WERI-Rb-1 (cell line): ENCODE data around the gene KLKB1.

Experiments used
- DNase-seq: peaks from one replicate; pipeline ENCODE4 v3.0.0-alpha.2; 2020
- H3K27ac ChIP-seq: fragments of 250-450 bp; sonication (Bioruptor Pico); 2 replicates; pipeline ENCODE4 v1.5.1; 2020; ENCODE audit warnings: mild to moderate bottlenecking, moderate library complexity
- H3K27me3 ChIP-seq: fragments of 250-450 bp; sonication (Bioruptor Pico); 2 replicates; pipeline ENCODE4 v1.5.1; 2021; ENCODE audit warnings: mild to moderate bottlenecking, low read depth, moderate library complexity; ENCODE audit not compliant: insufficient read depth, severe bottlenecking
- H3K36me3 ChIP-seq: fragments of 250-450 bp; sonication (Bioruptor Pico); 2 replicates; pipeline ENCODE4 v1.5.1; 2020; ENCODE audit warnings: mild to moderate bottlenecking, moderate library complexity
- H3K4me3 ChIP-seq: 2 replicates; pipeline ENCODE4 v1.5.1; 2011; ENCODE audit warnings: low read depth, mild to moderate bottlenecking, control low read depth, low read length
- H3K9me3 ChIP-seq: fragments of 250-450 bp; sonication (Bioruptor Pico); 2 replicates; pipeline ENCODE4 v1.5.1; 2021; ENCODE audit warnings: mild to moderate bottlenecking, moderate library complexity; ENCODE audit not compliant: severe bottlenecking
- TF ChIP-seq, protein P1 (sequence below): IDR thresholded peaks from 2 replicates; pipeline ENCODE4 v1.5.1; 2011; ENCODE audit warnings: low read depth, mild to moderate bottlenecking, control low read depth, inconsistent platforms, low read length

The KLKB1 gene

GRCh38 chr4:186227221-186227620 lies at the start of gene KLKB1:
Gene KLKB1, plus strand, starts transcription at chr4:186227507. Its CDS starts 689 bp downstream, at chr4:186228196.
- no peak for DNase-seq
- TF ChIP-seq, protein P1, sequence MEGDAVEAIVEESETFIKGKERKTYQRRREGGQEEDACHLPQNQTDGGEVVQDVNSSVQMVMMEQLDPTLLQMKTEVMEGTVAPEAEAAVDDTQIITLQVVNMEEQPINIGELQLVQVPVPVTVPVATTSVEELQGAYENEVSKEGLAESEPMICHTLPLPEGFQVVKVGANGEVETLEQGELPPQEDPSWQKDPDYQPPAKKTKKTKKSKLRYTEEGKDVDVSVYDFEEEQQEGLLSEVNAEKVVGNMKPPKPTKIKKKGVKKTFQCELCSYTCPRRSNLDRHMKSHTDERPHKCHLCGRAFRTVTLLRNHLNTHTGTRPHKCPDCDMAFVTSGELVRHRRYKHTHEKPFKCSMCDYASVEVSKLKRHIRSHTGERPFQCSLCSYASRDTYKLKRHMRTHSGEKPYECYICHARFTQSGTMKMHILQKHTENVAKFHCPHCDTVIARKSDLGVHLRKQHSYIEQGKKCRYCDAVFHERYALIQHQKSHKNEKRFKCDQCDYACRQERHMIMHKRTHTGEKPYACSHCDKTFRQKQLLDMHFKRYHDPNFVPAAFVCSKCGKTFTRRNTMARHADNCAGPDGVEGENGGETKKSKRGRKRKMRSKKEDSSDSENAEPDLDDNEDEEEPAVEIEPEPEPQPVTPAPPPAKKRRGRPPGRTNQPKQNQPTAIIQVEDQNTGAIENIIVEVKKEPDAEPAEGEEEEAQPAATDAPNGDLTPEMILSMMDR, result no peak
- Histone ChIP-seq H3K9me3 (peaks cover 2% of the 10 kb centered on the region), H3K36me3 (no peaks in the 10 kb centered on the region), H3K4me3 (no peak within 1 kb of the TSS), H3K27me3 (peaks cover 81% of the 10 kb centered on the region), H3K27ac (no peak within 1 kb of the TSS)

DNA sequence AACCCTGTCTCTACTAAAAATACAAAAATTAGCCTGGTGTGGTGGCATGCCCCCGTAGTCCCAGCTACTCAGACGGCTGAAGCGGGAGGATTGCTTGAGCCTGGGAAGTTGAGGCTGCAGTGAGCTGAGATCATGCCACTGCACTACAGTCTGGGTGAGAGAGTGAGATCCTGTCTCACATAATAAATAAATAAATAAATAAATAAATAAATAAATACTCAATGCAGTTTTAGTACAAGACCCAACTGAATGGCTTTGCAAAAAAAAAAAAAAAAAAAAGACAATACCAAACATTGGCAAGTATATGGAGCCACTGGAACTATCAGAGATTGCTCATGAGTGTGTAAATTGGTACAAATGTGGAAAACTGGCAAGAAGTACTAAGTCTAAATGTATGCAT lies 39.2 kb upstream of the KLKB1 start:
- Histone ChIP-seq H3K27me3 (peaks cover 68% of the 10 kb centered on the region), H3K27ac (no peak overlapping the region), H3K36me3 (no peaks in the 10 kb centered on the region), H3K4me3 (no peak overlapping the region), H3K9me3 (no peaks in the 10 kb centered on the region)
- TF ChIP-seq, protein P1, result no peak
- DNase-seq, result no peak

GRCh38 chr4:186189656-186190055 lies 37.7 kb upstream of the KLKB1 start:
- Histone ChIP-seq H3K27ac (no peak overlapping the region), H3K27me3 (peaks cover 84% of the 10 kb centered on the region), H3K36me3 (no peaks in the 10 kb centered on the region), H3K4me3 (no peak overlapping the region), H3K9me3 (no peaks in the 10 kb centered on the region)
- TF ChIP-seq, protein P1, result no peak
- no peak for DNase-seq

DNA sequence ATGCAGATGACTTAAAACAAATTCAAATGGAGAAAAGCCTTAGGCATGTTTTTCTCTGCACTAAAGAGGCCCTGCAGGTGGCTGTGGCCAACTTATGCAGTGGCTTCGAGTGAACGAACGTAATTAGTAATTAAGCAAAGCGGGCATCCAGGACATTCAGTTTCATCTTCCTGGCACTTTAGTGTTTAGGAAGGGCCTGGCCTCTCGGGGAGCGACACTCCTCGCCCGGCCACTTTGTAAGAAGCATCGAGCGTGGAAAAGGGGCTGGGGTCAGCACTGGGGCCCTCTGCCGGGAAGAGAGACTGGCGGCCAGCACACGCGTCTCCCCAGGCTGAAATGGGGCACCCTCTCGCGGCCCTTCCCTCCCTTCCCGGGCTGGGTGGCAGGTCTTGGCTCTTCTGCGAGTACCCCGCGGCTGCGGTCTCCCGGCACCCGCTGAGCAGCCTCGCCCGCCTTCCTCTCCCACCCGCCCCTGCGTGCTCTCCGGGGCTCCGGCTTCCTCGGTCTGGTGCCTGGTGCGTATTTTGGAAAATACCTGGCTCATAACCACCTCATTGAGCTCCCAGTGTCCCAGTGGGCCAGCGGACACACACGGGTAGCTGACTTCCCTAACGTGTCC lies 36.6 kb upstream of the KLKB1 start:
- TF ChIP-seq, protein P1, result no peak
- H3K27me3 ChIP-seq, result peaks cover 87% of the 10 kb centered on the region
- H3K36me3 ChIP-seq, result no peaks in the 10 kb centered on the region
- H3K4me3 ChIP-seq, result peak overlapping the region; percentile 72
- peak; percentile 44 for DNase-seq
- no peaks in the 10 kb centered on the region for H3K9me3 ChIP-seq
- H3K27ac ChIP-seq, result peak overlapping the region; percentile 55

DNA sequence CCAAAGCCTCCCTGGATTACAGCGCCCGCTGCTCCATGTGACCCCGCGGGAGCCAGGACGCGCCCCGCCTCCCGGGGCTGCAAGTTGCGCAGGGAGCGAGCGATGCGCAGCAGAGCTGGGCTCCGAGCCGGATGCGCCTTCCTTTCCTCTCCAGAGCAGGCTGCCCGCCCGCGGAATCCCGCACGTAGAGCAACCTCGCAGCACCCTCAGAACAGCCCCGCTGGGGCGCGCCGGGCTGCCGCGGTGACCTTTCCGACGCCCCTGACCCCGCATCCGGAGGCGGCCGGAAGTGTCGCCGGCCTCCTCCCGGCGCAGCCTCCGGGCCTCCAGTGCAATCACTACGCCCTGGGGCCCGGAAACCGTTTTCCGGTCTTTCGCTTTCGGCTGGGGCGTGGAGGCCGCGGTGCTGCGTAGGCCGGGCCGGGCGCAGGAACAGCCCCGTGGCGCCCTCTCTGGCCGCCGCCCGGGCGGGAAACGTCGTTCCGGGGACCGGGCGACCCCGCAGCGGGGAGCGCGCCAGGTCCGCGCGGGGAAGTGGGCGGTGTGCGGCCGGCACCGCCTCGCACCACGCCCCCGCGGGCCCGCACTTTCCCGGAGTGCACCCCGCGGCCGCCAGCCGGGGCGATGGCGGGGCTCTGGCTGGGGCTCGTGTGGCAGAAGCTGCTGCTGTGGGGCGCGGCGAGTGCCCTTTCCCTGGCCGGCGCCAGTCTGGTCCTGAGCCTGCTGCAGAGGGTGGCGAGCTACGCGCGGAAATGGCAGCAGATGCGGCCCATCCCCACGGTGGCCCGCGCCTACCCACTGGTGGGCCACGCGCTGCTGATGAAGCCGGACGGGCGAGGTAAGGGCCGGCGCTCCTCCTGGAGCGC lies 35.9 kb upstream of the KLKB1 start, which contains the start of gene CYP4V2:
Gene CYP4V2, plus strand, starts transcription at position 368 of the 866 bp plus-strand sequence. Its CDS starts 257 bp downstream, at position 625.
- H3K36me3 ChIP-seq, result no peaks in the 10 kb centered on the region
- peak within 1 kb of the TSS; percentile 72 for H3K4me3 ChIP-seq
- TF ChIP-seq, protein P1, result peak; percentile 37; the same call in 1 of the 2 replicates
- peak within 1 kb of the TSS; percentile 55 for H3K27ac ChIP-seq
- H3K9me3 ChIP-seq, result no peaks in the 10 kb centered on the region
- DNase-seq, result peak; percentile 61
- peaks cover 87% of the 10 kb centered on the region for H3K27me3 ChIP-seq
